HG02981 (cell line): ENCODE measurements around the gene RHCG.

Source experiments
- ATAC-seq: cut with Tn5 transposase; IDR thresholded peaks from one replicate; pipeline ENCODE4 v1.9.1; 2021; ENCODE audit warnings: mild to moderate bottlenecking, moderate library complexity; ENCODE audit not compliant: unreplicated experiment

The RHCG gene

DNA sequence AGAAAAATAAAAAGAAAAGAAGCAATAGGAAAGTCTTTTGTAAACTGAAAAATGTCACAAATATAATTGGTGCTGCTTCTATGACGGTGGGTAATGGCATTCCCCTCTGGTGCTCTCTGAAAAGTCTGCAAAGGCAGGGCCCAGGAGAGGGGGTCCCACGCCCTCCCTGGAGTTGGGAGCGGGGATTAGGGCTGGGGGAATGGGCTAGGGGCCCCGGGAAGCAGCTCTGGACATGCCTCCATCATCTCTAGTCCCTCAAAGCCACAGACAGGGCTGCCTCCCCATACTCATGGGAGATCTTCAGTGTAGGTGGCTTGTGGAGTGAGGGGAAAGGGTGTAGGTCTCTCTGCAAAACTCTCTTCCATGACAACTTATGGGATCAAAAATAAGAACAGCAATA is 7.8 kb upstream of the RHCG start:
- ATAC-seq: no peak

DNA sequence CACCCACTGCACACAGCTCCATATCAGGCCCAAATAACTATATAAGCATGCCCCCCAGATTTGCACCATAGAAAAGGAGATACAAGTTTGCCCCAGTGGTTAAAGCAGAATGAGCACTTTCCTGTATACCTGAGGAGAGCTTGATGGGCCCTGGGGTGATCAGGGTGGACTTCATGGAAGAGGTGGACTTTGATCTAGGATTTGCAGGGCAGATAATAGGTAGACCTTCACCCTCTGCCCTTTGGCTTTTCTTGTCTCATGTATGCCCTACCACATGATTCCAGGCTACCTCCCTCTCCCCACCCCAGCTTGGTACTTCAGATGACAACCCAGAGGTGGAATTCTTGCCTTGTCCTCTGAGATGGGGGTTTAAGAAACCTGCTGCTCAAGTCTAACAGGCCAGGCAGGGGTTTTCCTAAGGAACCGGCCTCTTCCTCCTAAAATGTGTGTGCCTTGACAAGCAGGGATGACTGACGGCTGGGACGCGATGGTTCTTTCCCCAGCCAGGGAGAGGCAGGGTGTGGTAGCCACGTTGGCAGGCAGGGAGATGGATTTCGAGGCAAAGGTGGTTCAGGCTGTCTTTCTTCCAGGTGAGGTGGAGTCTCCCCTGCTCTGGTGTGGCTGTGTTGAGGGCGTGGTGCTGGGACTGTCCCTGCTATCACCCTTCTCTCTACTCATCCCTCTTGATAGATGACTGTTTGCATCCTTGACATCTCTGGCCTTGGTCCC is 6.6 kb upstream of the RHCG start:
- ATAC-seq: no peak

DNA sequence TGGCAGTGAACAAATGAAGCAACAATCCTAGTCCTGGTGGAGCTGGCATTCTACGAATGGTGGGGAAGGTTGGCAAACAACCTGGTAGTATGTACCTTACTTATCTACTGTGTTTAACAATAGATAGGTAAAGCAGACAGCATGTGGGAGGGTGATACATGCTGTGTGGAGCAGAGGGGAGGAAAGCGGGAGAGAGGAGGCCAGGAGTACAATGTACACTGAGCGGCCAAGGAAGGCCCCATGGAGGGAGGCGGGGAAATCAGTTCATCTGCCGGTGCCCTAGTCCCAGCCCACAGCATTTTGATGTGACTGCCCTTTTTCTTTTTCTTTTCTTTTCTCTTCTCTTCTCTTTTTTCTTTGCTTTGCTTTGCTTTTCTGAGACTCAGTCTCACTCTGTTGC is 5.3 kb upstream of the RHCG start:
- ATAC-seq: no peak

DNA sequence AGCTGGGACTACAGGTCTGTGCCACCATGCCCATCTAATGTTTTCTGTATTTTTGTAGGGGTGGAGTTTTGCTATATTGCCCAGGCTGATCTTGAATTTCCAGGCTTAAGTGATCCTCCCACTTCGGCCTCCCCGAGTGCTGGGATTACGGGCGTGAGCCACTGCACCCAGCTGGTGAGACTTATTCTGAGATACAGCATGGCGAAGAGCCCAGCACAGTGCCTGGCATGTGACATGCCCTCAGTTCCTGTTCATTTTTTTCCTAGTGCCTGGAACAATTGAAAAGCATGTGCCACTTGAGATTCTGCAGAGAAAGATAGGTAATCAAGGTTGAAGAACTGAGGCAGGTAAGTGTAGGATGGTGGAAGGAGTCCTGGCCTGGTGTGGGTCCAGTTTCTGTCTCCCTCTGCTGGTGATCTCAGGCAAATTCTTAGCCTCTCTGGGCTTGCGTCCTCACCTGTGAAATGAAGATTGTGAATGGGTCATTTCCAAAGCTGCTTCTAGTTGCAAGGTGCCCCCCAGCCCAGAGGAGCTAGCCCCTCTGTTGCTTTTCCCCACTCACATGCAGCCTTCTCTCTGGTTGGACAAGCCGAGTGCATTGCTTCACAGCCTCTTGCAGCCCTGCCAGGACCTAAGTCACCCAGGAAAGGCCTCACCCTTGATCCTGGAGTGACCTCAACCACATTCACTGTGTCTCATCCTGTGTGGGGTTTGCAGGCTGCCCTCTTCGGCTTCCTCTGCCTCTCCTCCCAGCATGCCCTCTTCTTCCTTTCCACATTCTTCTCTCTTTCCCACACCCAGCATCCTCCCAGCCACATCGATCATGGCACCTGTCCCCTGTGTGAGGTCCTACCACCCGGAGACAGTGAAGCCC is 4.3 kb upstream of the RHCG start:
- no peak for ATAC-seq

DNA sequence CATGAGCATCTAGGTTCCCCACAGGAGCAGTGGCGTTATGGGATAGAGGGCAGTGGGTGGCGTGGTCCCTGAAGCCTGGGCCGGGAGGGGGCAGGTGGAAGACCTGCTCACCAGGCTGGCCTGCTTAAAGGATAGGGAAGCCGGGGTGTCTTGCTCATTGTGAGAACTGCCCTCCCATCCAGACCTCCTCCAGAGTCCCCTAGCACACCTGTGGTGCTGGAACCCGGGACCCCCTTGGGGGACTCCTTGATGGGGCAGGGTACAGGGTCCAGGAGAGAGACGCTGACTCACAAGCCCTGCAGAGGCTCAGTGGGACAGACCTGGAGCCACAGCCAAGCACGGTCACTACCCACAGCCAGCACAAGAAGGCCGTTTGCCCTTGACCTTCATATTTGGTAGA is 2.8 kb upstream of the RHCG start:
- no peak for ATAC-seq

DNA sequence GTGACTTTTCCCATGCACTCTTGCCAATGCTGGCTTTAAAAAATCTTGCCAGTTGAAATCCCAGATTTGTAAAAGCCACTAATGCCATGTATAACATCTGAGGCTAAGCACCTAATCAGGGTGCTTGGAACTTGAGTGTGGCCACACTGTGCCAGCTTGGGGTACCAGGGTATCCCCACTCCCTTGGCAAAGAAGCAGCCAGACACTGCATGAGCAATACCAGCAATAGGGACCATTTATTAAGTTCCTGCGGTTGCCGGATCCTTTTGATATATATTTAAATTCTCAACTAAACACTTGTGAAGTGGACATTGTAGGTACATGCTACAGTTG is 2.2 kb upstream of the RHCG start:
- ATAC-seq: no peak

DNA sequence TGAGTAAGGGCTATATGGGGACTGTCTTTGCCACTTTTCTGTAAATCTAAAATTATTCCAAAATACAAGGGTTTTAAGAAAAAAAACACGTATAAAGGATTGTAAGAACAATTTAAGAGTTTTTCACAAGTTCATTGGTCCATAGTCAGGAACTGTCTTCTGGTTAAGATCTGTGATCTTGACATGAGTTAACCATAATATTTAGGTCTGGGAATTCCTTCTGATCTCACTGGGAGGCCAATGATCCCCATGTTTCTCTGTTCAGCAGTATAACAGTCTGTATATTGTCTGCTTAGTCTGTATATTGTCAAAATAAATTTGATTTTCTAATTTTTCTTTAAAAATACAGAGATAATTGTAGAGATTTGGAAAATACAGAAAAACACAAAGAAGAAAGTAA is 848 bp upstream of the RHCG start:
- ATAC-seq: no peak

DNA sequence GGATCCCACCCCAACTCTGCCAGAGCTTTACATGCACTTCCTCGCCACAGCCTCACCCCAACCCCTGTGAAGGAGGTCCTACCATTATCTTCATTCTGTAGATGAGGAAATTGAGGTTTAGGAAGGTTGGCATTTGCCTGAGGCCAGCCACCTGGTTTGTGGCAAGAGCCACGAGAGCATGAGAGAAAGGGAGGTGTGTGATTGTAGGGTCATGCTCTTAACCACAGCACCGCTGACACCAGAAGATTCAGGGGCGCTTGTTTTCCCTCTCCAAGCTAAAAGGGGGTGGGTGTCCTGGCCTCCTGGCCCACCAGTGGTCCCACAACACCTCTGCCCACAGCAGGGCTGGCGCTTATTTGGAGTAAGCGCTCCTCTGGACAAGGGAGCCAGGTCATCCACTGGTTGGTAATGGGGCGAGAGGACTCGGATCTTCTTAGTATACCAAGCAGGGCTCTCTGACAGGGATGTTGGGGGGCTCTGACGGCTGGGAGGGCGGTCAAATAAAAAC is 691 bp downstream of the RHCG start:
- no peak for ATAC-seq

DNA sequence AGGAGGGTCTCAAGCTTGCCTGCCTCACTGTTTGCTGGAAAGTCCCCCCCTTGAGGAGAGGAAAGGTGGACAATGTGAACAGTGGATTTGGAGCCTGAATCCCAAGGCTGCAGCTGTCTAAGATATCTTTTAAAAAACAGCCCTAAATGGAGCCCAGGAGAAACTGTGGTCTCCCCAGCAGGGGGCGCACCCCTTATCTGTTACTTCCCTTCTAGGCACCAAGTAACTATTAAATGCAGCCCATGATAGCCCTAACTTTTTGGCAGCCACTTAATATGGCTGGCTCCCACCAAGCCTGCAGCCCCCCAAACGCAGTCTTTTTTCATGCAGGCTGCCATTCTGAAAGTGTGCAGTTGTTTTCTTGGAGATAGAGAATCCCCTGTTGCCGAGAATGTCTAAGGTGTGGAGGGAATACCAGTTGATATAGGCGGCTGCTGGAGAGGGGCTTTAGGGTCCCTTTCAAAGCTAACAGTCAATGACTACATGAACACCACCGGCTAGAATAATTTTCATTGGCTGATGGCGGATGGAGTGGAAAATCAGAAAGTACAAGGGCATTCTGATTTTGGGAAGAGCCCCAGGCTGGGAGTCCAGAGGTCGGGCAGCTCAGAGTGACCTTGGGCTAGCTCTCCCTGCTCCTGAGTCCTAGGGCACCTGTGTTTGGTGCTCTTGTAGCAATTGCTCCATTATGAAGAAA is 1.3 kb downstream of the RHCG start:
- no peak for ATAC-seq

DNA sequence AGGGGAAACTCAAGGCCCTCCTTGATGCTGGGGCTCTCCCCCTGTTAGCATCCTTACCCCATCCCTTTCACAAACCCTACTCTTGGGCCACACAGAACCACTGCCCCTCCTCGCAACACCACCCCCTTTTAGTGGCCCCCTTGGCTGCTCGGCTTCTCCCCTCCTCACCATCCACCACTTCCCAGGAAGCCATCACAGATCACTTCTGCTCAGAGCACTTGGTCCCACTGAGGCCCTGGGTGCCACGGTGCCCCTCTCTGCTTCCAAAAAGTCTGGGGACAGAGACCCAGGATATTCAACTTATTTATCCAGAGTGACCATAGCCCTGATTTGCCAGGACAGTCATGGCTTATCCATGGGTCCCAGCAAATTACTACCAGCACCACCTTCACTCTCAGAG is 2.4 kb downstream of the RHCG start:
- ATAC-seq: no peak

DNA sequence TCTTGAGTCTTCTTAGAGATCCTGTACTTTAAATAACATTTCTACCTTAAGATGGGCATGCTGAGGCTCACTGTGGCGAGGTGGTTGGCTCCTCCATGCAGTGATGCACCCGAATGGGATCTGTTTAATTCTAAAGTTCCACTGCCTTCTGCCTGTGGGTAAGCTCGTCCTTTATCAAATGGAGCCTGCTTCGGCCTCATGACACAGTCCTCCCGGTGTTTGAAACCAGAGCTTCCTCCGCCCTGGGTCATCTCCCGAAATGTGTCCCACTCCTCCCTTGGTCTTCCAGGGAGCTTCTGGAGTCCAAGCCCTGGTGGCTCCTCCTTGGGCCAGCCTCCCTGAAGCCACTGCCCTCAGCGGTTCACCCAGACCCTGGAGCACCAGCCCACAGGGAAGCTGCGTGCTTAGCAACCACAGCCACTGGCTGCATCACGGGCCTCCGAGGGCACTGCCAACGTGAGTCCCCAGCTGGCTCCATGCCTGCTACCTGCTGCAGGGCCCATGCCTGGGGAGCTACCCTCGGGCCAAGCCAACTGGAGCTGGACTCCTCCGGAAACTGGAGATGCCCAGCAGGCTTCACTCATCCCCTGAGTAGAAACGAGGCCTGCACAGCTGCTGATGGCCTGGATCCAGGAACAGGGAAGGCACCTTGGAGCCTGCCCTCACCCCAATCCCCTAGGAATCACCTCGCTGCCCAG is 3.3 kb downstream of the RHCG start:
- no peak for ATAC-seq

DNA sequence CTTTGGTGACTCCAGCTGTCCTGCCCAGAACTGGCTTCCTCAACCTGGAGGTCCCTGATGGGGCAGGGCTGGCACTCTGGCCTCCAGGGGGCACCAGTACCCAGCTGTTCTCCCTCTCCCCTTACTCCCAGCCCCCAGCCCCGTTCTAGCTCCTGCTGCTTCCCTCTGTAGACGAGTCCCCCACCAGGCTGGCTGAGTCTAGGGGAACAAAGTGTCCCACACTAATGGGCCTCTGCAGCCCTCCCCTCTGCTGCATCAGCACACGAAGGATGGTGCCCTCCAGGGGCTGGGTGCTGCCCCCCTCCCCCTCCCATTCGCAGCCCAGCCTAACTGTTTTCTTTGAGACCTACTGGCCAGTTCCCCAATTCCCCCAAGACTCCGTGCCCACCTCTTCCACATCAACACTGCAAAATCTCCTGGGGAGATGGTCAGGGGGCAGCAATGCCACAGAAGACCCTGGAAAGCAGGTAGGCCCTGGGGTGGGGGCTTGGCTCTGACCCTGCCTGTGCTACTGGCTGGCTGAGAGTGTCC is 4.2 kb downstream of the RHCG start:
- no peak for ATAC-seq

DNA sequence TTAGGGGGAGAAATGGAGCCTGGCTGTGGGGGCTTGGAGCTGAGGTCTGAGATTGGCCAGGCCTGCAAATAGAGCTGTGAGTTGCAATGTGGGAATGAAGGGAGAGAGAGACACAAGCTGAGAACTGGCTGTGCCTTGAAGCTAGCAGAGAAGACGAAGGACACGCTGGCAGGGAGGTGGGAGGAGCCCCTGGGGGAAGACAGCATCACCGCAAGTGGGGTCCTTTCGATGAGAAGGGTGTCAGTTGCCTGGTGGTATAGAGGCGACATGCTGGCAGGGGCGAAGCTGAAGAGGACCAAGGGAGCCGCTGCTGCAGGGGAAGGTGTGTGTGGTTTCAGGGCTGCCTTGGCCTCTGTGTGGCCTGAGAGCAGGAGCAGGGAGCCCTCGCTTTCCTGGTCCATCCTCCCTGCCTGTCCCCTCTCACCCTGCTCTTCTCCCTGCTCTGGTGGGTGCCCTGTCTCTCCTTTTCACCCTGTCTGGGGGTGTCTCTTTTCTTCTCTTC is 5.5 kb downstream of the RHCG start:
- ATAC-seq: no peak

DNA sequence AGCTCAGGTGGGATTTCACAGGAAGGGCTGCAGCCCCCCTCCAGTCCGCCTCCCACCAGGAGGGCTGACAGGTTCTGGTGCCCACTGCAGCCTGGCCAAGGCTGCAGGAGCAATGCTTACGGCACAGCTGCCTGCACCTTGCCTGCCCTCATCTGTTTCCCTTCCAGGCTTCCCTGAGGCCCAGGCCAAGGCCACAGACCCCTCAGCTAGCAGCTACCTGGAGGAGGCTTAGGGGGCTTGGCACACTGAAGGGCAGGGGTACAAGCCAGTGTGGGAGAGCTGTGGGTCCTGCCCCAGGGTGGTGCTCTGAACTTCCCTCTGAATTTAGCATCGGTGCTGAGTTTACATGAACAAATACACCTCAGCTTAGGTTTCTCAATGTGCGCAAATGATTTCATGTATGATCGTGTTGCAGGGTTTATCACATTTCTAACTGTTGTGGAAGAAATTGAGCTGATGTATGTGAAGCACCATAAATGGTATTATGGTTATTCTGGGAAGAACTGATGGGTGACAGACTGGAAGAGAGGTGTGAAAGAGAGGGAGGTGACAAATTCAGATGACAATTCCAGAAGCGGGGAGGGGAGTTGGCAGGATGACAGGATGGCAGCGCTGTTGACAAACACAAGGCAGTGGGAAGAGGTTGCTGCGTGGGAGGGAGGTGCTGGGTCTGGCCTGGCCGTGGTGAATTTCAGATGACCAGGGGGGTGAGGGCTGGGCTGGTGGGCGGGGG is 6.1 kb downstream of the RHCG start:
- ATAC-seq: no peak

DNA sequence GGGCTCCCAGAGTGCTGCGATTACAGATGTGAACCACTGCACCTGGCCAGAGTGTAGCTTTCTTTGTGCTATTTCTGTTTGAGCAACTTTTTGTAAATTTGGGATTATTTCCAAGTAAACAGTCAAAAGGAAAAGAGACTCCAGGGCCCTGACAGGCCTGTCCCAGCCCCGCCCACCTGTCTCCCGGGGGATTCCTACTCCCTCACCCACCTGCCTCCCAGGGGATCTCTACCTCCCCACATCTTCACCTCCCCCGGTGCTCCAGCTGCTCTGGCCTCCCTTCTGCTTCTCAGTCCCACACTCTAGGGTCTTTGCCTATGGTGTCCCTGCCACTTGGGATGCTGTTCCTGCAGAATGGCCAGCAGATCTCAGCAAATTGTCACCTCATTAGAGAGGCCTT is 7.0 kb downstream of the RHCG start:
- ATAC-seq: no peak

DNA sequence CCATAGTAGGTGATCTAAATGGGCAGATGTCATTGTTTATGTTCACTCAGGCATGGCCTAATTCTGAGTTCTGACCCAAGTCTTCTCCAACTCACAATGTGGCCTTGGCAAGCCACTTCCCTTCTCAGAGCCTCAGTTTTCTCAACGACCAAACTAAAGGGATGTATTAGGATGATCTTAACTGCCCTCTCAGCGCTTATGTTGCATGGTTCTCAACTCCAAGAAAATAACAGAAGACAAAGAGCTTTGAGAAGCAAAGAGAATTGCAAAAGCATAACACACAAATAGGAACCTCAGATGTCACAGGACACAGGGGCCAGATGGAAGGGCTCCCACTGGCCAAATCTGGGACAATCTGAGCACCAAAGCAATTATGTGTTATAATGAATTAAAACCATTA is 8.6 kb downstream of the RHCG start:
- no peak for ATAC-seq

DNA sequence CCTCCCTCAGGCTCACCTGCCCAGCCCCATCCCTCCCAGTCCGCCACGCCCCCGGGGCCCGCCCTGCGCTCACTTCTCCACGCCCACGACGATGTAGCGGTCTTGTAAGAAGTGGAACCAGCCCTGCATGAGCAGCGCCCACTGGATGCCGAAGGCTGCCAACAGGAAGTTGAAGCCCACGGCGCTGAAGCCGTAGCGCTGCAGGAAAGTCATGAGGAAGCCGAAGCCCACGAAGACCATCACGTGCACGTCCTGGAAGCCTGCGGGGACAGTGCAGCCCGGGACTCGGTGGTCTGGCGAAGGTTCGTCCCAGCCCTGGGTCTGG is 9.7 kb downstream of the RHCG start:
- ATAC-seq: no peak

DNA sequence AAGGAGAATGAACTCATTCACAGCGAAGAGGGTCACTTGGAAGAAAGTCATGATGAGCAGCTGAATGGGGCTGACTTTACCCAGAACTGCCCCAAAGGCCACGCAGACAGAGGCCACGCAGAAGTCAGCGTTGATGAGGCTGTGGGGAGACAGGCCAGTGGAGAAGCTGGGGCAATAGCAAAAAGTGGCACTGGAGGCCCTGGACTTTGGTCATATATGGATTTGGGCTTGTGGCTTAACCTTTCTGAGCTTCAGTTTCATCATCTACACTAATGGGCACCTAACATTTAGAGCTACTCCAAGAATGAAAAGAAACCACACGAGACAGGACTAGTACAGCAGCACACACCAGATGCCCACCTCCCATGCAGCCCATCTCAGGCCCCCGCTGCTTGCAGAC is 13.3 kb downstream of the RHCG start:
- ATAC-seq: no peak

DNA sequence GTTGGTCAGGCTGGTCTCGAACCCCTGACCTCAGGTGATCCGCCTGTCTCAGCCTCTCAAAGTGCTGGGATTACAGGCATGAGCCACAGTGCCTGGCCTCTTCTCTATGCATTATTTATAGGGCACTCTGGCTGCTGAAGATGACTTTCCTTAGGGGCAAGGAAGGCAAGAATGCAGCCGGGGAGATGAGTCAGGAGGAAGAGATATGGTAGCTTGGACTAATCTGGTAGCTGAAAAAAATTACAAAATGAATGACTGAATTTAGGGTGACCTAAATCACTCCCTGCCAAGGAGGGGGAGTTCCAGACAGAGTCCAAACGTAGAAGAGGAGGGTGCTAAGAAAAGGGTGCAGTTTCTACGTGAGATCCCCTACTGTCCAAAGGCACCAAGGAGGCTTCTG is 14.2 kb downstream of the RHCG start:
- ATAC-seq: no peak

DNA sequence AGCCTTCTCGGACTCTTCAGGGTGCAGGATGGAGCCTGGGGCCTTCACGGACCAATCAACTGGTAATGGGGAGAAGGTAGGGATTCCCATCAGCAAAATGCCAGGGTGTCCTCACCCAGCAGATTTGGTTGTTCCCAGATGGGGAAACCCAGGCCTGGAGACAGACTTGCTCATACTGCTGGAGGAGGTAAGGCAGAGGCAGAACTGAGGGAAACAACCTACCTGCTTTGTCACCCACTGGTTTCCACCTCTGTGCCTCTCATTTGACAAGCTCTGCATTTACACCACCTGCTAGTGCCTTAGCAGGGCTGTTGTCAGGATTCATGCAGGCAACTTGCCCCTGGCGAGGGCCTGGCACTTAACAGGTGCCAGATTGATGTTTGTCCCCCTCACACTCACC is 15.9 kb downstream of the RHCG start:
- ATAC-seq: no peak
